ENCODE data around the gene ERC2. TPM values are rescaled to one million over a fixed set of nuclear protein-coding genes. Genes with fewer than 3 reads are reported as not detected.

ERC2 gene
- total RNA-seq, 6 donors from 2014 or later = 0.67 to 14.7 (median 1.3) TPM

- H3K4me1 ChIP-seq = no peaks in the 10 kb centered on the region
- no peaks in the 10 kb centered on the region for H3K36me3 ChIP-seq
- DNase-seq (no peak), ATAC-seq (ENCODE audit: low FRiP score in 2 of 2) (no peak)
- no peaks in the 10 kb centered on the region for H3K9me3 ChIP-seq
- no peaks in the 10 kb centered on the region for H3K27me3 ChIP-seq
- TF ChIP-seq POLR2AphosphoS5 (IDR thresholded peaks at IDR 0.05) (no peak), CTCF (IDR thresholded peaks at IDR 0.05) (no peak), POLR2A (IDR thresholded peaks at IDR 0.05) (no peak), EP300 (IDR thresholded peaks at IDR 0.05) (no peak)
- 77 to 83% methylated on average over 7 of the region's 7 CpGs for WGBS, 2 donors
- H3K4me3 ChIP-seq = no peak overlapping the region
- no peak overlapping the region for H3K27ac ChIP-seq
These were observed 738.7 kb downstream of the ERC2 start for GRCh38 chr3:55729546-55729945.

DNA sequence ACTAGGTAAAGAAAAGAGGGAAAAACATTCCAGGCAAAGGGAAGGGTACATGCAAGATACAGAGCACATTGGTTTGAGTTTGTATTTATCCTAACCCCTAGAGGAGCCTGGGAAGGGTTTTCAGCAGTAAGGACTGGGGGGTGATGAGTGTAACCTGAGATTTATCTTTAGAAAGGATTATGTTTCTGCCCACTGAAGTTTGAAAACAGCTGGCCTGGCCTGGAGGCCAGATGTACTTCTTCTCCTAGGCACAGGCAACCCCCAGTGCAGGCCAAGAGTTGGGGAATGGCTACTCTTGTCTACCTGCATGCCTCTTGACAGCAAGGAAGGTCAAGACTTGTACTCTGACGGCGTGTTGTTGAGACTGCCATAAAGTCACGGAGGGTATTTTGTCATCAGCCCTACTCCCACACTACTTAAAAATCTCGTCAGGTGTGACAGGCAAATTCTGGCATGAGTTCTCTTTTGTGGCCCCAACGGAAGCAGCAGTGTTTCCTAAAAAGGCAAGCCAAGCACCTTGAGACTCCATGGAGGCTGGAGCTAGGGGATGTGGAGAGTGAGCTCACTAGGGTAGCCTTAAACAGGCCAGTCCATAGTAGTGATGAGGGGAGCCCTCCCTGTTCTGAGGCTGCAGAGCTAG, 739.7 kb downstream of the ERC2 start:
- Histone ChIP-seq H3K4me3 (no peak overlapping the region), H3K27me3 (no peaks in the 10 kb centered on the region), H3K36me3 (no peaks in the 10 kb centered on the region), H3K27ac (no peak overlapping the region), H3K4me1 (no peaks in the 10 kb centered on the region), H3K9me3 (no peaks in the 10 kb centered on the region)
- no peak for ATAC-seq (ENCODE audit: low FRiP score in 2 of 2)
- TF ChIP-seq POLR2AphosphoS5 (IDR thresholded peaks at IDR 0.05) = no peak
- no peak for TF ChIP-seq CTCF (IDR thresholded peaks at IDR 0.05)
- no peak for TF ChIP-seq POLR2A (IDR thresholded peaks at IDR 0.05)
- no peak for TF ChIP-seq EP300 (IDR thresholded peaks at IDR 0.05)
- no peak for DNase-seq
- WGBS, 2 donors = 77 to 84% methylated on average over 4 to 5 of the region's 5 CpGs

DNA sequence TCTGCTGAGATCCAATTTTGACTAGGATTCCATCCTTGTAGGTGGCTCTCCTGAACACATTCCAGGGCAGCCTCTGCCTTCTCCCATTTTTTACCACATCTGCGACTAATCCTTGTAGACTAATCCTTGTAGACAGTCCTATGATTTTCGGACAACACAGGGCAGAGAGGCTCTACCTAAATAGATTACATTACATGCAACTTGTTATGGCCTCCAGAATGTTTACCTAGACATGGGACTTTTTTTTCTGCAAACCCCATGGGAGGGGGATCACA, 741.8 kb downstream of the ERC2 start:
- no peaks in the 10 kb centered on the region for H3K36me3 ChIP-seq
- WGBS, 2 donors = 78 to 86% methylated on average over 2 of the region's 2 CpGs
- H3K27me3 ChIP-seq = no peaks in the 10 kb centered on the region
- H3K4me3 ChIP-seq = no peak overlapping the region
- ATAC-seq (ENCODE audit: low FRiP score in 2 of 2) (no peak), DNase-seq (no peak)
- TF ChIP-seq POLR2A (IDR thresholded peaks at IDR 0.05) = no peak
- TF ChIP-seq POLR2AphosphoS5 (IDR thresholded peaks at IDR 0.05) = no peak
- H3K4me1 ChIP-seq = no peaks in the 10 kb centered on the region
- H3K27ac ChIP-seq = no peak overlapping the region
- no peaks in the 10 kb centered on the region for H3K9me3 ChIP-seq

DNA sequence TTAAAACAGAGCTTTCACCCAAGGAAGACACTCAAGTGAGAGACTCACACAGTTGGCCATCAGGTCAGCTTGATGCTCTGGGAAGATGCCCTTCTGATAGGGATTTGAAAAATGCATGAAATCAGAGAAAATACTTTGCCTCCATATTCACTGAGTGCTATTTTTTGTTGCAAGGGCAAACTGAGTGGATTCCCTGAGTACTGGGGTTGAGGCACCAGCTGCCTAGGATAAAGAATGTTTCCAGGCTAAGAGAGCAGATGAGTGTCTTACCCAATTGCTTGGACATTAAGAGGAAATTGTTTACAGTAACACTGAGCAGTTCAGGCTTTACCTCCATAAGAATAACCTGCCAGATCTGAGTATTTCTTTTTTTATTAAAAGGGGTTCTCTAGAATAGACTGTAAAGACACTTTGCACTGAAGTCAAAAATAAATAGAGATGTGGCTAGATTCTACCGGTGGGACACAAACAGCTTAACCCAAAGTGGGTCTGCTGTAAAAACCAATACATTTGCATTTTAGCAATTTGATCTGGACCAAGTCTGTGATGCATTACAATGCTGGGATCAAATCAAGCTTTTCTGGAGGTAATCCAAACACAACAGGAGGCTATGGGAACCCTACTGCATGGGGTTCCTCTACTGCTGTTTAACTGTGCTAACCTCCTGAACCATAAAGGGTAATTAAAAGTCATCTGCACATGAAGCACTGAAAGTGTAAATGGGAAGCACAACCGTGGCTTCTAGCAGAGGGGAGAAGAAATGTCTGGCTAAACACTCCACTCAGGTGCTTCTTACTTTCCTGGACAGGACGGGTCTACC, 742.4 kb downstream of the ERC2 start:
- no peaks in the 10 kb centered on the region for H3K36me3 ChIP-seq
- no peak for ATAC-seq (ENCODE audit: low FRiP score in 2 of 2)
- no peak for DNase-seq
- no peak overlapping the region for H3K27ac ChIP-seq
- 42 to 50% methylated on average over 3 of the region's 3 CpGs for WGBS, 2 donors
- TF ChIP-seq POLR2A (IDR thresholded peaks at IDR 0.05) (no peak), EP300 (IDR thresholded peaks at IDR 0.05) (no peak), CTCF (IDR thresholded peaks at IDR 0.05) (no peak), POLR2AphosphoS5 (IDR thresholded peaks at IDR 0.05) (no peak)
- H3K9me3 ChIP-seq = no peaks in the 10 kb centered on the region
- no peaks in the 10 kb centered on the region for H3K4me1 ChIP-seq
- no peaks in the 10 kb centered on the region for H3K27me3 ChIP-seq
- no peak overlapping the region for H3K4me3 ChIP-seq

GRCh38 chr3:55724821-55725220, 743.4 kb downstream of the ERC2 start:
- no peak overlapping the region for H3K4me3 ChIP-seq
- no peak for TF ChIP-seq POLR2A (IDR thresholded peaks at IDR 0.05)
- no peak for TF ChIP-seq CTCF (IDR thresholded peaks at IDR 0.05)
- no peak for TF ChIP-seq EP300 (IDR thresholded peaks at IDR 0.05)
- no peak for TF ChIP-seq POLR2AphosphoS5 (IDR thresholded peaks at IDR 0.05)
- WGBS, 2 donors = 76 to 82% methylated on average over 2 of the region's 2 CpGs
- H3K27me3 ChIP-seq = no peaks in the 10 kb centered on the region
- ATAC-seq (ENCODE audit: low FRiP score in 2 of 2) (no peak), DNase-seq (no peak)
- no peaks in the 10 kb centered on the region for H3K9me3 ChIP-seq
- H3K4me1 ChIP-seq = no peaks in the 10 kb centered on the region
- H3K36me3 ChIP-seq = no peaks in the 10 kb centered on the region
- no peak overlapping the region for H3K27ac ChIP-seq

All from upper lobe of left lung (tissue), 6 donors.